HG02884 (cell line): Measurements from ENCODE around the gene GALNT2.

Experiments
- ATAC-seq: cut with Tn5 transposase; IDR thresholded peaks from one replicate; pipeline ENCODE4 v1.9.1; 2021; ENCODE audit warnings: mild to moderate bottlenecking, moderate library complexity; ENCODE audit not compliant: unreplicated experiment

The GALNT2 gene

GRCh38 chr1:230310381-230311163 lies 243.5 kb downstream of the GALNT2 start:
- peak; percentile 53 for ATAC-seq

- no peak for ATAC-seq
These were observed 245.6 kb downstream of the GALNT2 start for GRCh38 chr1:230312676-230313075.

GRCh38 chr1:230313453-230314141 lies 246.6 kb downstream of the GALNT2 start:
- no peak for ATAC-seq

GRCh38 chr1:230314142-230314470 lies 247.1 kb downstream of the GALNT2 start:
- ATAC-seq: no peak

- no peak for ATAC-seq
These were observed 248.1 kb downstream of the GALNT2 start for GRCh38 chr1:230315099-230315498.

GRCh38 chr1:230316864-230317745 lies 250.1 kb downstream of the GALNT2 start:
- no peak for ATAC-seq

GRCh38 chr1:230317823-230318819 lies 251.1 kb downstream of the GALNT2 start:
- no peak for ATAC-seq

- ATAC-seq: no peak
These were observed 252.1 kb downstream of the GALNT2 start for GRCh38 chr1:230319014-230319747.

GRCh38 chr1:230320804-230321203 lies 253.8 kb downstream of the GALNT2 start:
- no peak for ATAC-seq

GRCh38 chr1:230321341-230321740 lies 254.3 kb downstream of the GALNT2 start:
- ATAC-seq: no peak

GRCh38 chr1:230321741-230322420 lies 254.8 kb downstream of the GALNT2 start:
- no peak for ATAC-seq

- ATAC-seq: no peak
These were observed 255.4 kb downstream of the GALNT2 start for GRCh38 chr1:230322421-230322756.

GRCh38 chr1:230322967-230323547 lies 256.0 kb downstream of the GALNT2 start:
- no peak for ATAC-seq

GRCh38 chr1:230323686-230324085 lies 256.6 kb downstream of the GALNT2 start:
- ATAC-seq: no peak

- no peak for ATAC-seq
These were observed 260.2 kb downstream of the GALNT2 start for GRCh38 chr1:230326971-230327891.

GRCh38 chr1:230327892-230328284 lies 260.9 kb downstream of the GALNT2 start:
- ATAC-seq: no peak

GRCh38 chr1:230328342-230329015 lies 261.4 kb downstream of the GALNT2 start:
- no peak for ATAC-seq
